Natural killer cell (primary cell): ENCODE measurements around the gene EYS. TPM values are rescaled to one million over a fixed set of nuclear protein-coding genes. Genes with fewer than 3 reads are reported as not detected.

Experiments
- ATAC-seq, 3 donors: fragments of 150-1000 bp in 2 of 3; fragments of 200-7000 bp in 1 of 3; cut with Tn5 transposase; 1 replicate in 1 of 3; 2 replicates in 2 of 3; pipeline ENCODE4 v1.10.0; 2021; ENCODE audit warnings: mild to moderate bottlenecking in 2 of 3, moderate library complexity in 2 of 3
- DNase-seq, 2 donors: peaks; one replicate each; pipeline versions ENCODE4 v3.0.0 to v3.0.0-alpha.2; 2013 to 2021; ENCODE audit warnings: mixed read lengths in 1 of 2
- H3K27ac ChIP-seq: one replicate; pipeline ENCODE4 v1.5.1; 2013; ENCODE audit warnings: mild to moderate bottlenecking, low read length
- H3K27me3 ChIP-seq: one replicate; pipeline ENCODE4 v1.6.1; 2013; ENCODE audit warnings: low read length; ENCODE audit not compliant: control insufficient read depth, insufficient read depth
- H3K36me3 ChIP-seq: one replicate; pipeline ENCODE4 v1.6.1; 2013; ENCODE audit warnings: low read length; ENCODE audit not compliant: control insufficient read depth, insufficient read depth
- H3K4me1 ChIP-seq: one replicate; pipeline ENCODE4 v1.6.1; 2013; ENCODE audit warnings: low read length; ENCODE audit not compliant: control insufficient read depth, insufficient read depth
- H3K4me3 ChIP-seq: one replicate; pipeline ENCODE4 v1.5.1; 2013; ENCODE audit warnings: low read length
- H3K9me3 ChIP-seq: one replicate; pipeline ENCODE4 v1.6.1; 2013; ENCODE audit warnings: low read length; ENCODE audit not compliant: control insufficient read depth, insufficient read depth
- H3K27ac Mint-ChIP-seq, 2 donors: one replicate each; pipeline ENCODE4 v1.8.0; 2022; ENCODE audit warnings: mild to moderate bottlenecking in 2 of 2, mixed read lengths in 2 of 2, moderate library complexity in 1 of 2
- H3K27me3 Mint-ChIP-seq, 2 donors: one replicate each; pipeline ENCODE4 v1.8.0; 2022; ENCODE audit warnings: low read depth in 2 of 2, mixed read lengths in 2 of 2
- H3K36me3 Mint-ChIP-seq: one replicate; pipeline ENCODE4 v1.8.0; 2022; ENCODE audit warnings: mixed read lengths
- H3K4me1 Mint-ChIP-seq, 2 donors: one replicate each; pipeline ENCODE4 v1.8.0; 2022; ENCODE audit warnings: mixed read lengths in 2 of 2
- H3K4me3 Mint-ChIP-seq: one replicate; pipeline ENCODE4 v1.8.0; 2022; ENCODE audit warnings: mild to moderate bottlenecking, moderate library complexity, mixed read lengths
- H3K9me3 Mint-ChIP-seq, 2 donors: one replicate each; pipeline ENCODE4 v1.8.0; 2022; ENCODE audit warnings: mixed read lengths in 2 of 2
- WGBS: methylation state at CpG from one replicate; pipeline ENCODE4 v1.1.7; 2013; ENCODE audit warnings: missing lambda C conversion rate; ENCODE audit not compliant: insufficient coverage; 5-methylcytosine and 5-hydroxymethylcytosine counted together
- intact Hi-C: fragments of 100-400 bp; cut with micrococcal nuclease; formaldehyde crosslinking; loops from one replicate; pipeline ENCODE4 v1.14.2; 2022
- total RNA-seq, 4 donors: library from RNA; stranded (reverse); fragments of 120-200 nt in 1 of 4; gene quantifications; one replicate each; pipeline versions ENCODE4 v1.2.3 to v1.2.4, GENCODE V29; 2013 to 2022
- TF ChIP-seq, protein P1 (sequence below): fragments of 200-600 bp; IDR thresholded peaks from one replicate; pipeline ENCODE4 v1.8.0; 2022; ENCODE audit warnings: antibody characterized with exemption

The EYS gene
- total RNA-seq, 3 donors from 2014 or later (not counting 1 experiment from before 2014, with no cell fraction given), result 0.55 TPM; not detected in 2

DNA sequence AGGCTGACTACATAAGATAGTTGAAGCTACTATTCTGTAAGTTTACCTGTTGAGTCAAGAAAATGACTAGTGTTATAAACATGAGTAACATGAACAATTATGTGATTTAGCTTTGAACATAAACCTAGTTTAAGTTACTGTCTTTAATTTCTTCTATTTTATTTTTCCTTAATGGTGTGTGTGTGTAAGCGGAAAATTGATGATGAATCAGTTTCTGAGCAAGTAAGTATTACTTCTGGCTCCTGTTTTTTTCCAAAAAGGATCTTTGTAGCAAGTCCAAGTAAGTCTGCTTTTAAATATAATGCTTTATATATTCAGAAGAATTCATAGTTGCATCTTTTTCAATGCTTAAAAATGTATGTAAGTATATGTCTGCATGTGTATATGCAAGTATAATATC is 786.8 kb downstream of the EYS start:
- H3K9me3 Mint-ChIP-seq, result peaks cover 20 to 24% of the 10 kb centered on the region in 2 donors
- ATAC-seq, result no peak
- 83% methylated on average over 1 of the region's 1 CpG for WGBS
- Histone ChIP-seq H3K27ac (no peak overlapping the region), H3K36me3 (no peaks in the 10 kb centered on the region), H3K4me3 (no peak overlapping the region), H3K9me3 (peaks cover under 1% of the 10 kb centered on the region), H3K27me3 (no peaks in the 10 kb centered on the region), H3K4me1 (no peaks in the 10 kb centered on the region)
- H3K4me3 Mint-ChIP-seq, result no peak overlapping the region
- no peaks in the 10 kb centered on the region for H3K4me1 Mint-ChIP-seq
- no peaks in the 10 kb centered on the region for H3K27me3 Mint-ChIP-seq
- intact Hi-C loops, result no loop called here
- TF ChIP-seq, protein P1, sequence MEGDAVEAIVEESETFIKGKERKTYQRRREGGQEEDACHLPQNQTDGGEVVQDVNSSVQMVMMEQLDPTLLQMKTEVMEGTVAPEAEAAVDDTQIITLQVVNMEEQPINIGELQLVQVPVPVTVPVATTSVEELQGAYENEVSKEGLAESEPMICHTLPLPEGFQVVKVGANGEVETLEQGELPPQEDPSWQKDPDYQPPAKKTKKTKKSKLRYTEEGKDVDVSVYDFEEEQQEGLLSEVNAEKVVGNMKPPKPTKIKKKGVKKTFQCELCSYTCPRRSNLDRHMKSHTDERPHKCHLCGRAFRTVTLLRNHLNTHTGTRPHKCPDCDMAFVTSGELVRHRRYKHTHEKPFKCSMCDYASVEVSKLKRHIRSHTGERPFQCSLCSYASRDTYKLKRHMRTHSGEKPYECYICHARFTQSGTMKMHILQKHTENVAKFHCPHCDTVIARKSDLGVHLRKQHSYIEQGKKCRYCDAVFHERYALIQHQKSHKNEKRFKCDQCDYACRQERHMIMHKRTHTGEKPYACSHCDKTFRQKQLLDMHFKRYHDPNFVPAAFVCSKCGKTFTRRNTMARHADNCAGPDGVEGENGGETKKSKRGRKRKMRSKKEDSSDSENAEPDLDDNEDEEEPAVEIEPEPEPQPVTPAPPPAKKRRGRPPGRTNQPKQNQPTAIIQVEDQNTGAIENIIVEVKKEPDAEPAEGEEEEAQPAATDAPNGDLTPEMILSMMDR, result no peak
- no peak overlapping the region for H3K27ac Mint-ChIP-seq
- no peaks in the 10 kb centered on the region for H3K36me3 Mint-ChIP-seq
- no peak for DNase-seq

DNA sequence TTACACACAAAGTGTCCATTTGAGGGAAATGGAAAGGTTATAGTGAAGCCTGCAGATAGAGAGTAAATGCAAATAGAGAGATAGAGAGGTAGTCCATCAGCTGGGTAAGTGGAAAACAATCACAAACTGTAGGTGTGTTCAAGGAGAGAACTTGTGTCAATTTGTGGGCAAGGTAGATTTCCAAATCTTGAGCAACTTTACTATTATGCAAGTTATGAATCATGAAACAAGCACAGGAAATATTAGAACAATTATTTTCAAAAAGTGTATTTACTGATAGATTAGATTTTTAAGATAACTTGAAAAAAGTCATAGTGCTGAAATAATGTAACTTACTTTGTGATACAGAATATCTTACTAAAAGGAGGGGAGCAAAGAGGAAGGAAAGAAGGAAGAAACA is 792.9 kb downstream of the EYS start:
- intact Hi-C loops, result no loop called here
- ATAC-seq (no peak), DNase-seq (no peak)
- H3K4me3 Mint-ChIP-seq, result no peak overlapping the region
- Histone ChIP-seq H3K36me3 (no peaks in the 10 kb centered on the region), H3K27me3 (no peaks in the 10 kb centered on the region), H3K9me3 (no peaks in the 10 kb centered on the region), H3K27ac (no peak overlapping the region), H3K4me1 (no peaks in the 10 kb centered on the region), H3K4me3 (no peak overlapping the region)
- H3K27me3 Mint-ChIP-seq, result no peaks in the 10 kb centered on the region
- H3K9me3 Mint-ChIP-seq, result peaks cover 12 to 23% of the 10 kb centered on the region in 2 donors
- H3K27ac Mint-ChIP-seq, result no peak overlapping the region
- H3K4me1 Mint-ChIP-seq, result no peaks in the 10 kb centered on the region
- TF ChIP-seq, protein P1, result no peak
- H3K36me3 Mint-ChIP-seq, result no peaks in the 10 kb centered on the region

DNA sequence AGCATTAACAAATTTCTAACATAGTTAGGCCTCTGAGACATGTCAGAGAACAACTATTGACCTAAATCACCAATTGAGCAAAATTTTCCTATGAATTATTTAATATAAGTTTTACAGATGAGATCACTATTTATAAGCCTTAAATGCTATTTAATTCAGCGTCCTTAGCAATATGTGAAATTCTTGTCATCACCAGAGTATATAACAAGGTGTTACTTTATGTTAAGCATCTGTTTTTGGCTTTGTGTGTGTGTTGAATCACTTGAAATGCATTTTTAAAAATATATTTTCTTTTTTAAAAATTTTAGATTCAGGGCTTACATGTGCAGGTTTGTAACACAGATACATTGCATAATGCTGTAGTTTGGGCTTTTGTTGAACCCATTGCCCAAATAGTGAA is 794.1 kb downstream of the EYS start:
- intact Hi-C loops, result no loop called here
- no peak for ATAC-seq

DNA sequence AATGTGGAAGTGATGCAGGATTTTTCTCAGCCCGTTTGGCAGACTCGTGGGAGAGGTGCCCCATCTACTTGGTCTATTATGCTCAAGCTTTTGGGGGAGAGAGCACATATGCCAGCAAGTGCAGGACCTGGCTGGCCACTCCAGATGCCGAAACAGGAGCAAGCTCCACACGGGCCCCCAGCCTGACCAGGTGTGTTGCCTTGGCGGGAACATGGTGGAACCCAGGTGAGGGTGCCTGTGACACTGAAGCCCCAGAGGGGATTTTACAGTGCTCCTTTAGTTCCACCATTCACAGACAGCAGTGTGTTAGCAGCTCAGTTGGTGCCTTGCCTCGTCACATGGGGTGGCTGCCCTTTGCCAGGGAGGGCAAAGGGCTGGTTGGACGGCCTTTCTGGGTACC is 798.9 kb downstream of the EYS start:
- Mint-ChIP-seq H3K4me3 (no peak overlapping the region), H3K27ac (no peak overlapping the region), H3K9me3 (peaks cover 8 to 10% of the 10 kb centered on the region in 2 donors), H3K4me1 (no peaks in the 10 kb centered on the region), H3K36me3 (peaks cover 6% of the 10 kb centered on the region), H3K27me3 (no peaks in the 10 kb centered on the region)
- no peaks in the 10 kb centered on the region for H3K27me3 ChIP-seq
- H3K4me3 ChIP-seq, result no peak overlapping the region
- H3K36me3 ChIP-seq, result no peaks in the 10 kb centered on the region
- ATAC-seq (no peak), DNase-seq (no peak)
- peaks cover 4% of the 10 kb centered on the region for H3K9me3 ChIP-seq
- H3K27ac ChIP-seq, result no peak overlapping the region
- H3K4me1 ChIP-seq, result no peaks in the 10 kb centered on the region
- TF ChIP-seq, protein P1, result no peak
- WGBS, result 85% methylated on average over 7 of the region's 7 CpGs
- intact Hi-C loops, result no loop called here

More for the DNA sequence above, 794.1 kb downstream of the EYS start:
- no peaks in the 10 kb centered on the region for H3K4me1 ChIP-seq
- H3K4me3 ChIP-seq, result no peak overlapping the region
- no CpG with 5 or more reads among the region's 1 CpG for WGBS
- no peaks in the 10 kb centered on the region for H3K36me3 Mint-ChIP-seq
- H3K9me3 ChIP-seq, result peaks cover 4% of the 10 kb centered on the region
- H3K9me3 Mint-ChIP-seq, result peaks cover 13 to 17% of the 10 kb centered on the region in 2 donors
- H3K4me1 Mint-ChIP-seq, result no peaks in the 10 kb centered on the region
- DNase-seq, result no peak
- no peak overlapping the region for H3K27ac Mint-ChIP-seq
- no peaks in the 10 kb centered on the region for H3K27me3 Mint-ChIP-seq
- TF ChIP-seq, protein P1, result no peak
- H3K27ac ChIP-seq, result no peak overlapping the region
- H3K36me3 ChIP-seq, result no peaks in the 10 kb centered on the region
- H3K27me3 ChIP-seq, result no peaks in the 10 kb centered on the region
- H3K4me3 Mint-ChIP-seq, result no peak overlapping the region
